Tibial artery (tissue), 4 donors: ENCODE data around the gene FARP1.
A peak's percentile ranks its signal among the peaks of the same experiment; 100 is the strongest.

ENCODE experiments used
- DNase-seq, 2 donors: peaks; one replicate each; pipeline ENCODE4 v3.0.0-alpha.2; 2019
- H3K27ac ChIP-seq, 2 donors: fragments of 200-600 bp; sonication (generic) in 1 of 2; 1 replicate in 1 of 2; 2 replicates in 1 of 2; pipeline ENCODE4 v1.5.1; 2018 to 2019; ENCODE audit warnings: mild to moderate bottlenecking in 1 of 2
- H3K27me3 ChIP-seq, 2 donors: fragments of 200-600 bp; sonication (generic) in 1 of 2; one replicate each; pipeline versions ENCODE4 v1.5.1 to v1.6.0; 2016 to 2019
- H3K36me3 ChIP-seq, 3 donors: fragments of 200-600 bp; sonication (generic) in 2 of 3; one replicate each; pipeline ENCODE4 v1.5.1; 2016 to 2019; ENCODE audit warnings: mild to moderate bottlenecking in 2 of 3
- H3K4me1 ChIP-seq, 4 donors: fragments of 200-600 bp; sonication (generic) in 2 of 4; 1 replicate in 3 of 4; 2 replicates in 1 of 4; pipeline ENCODE4 v1.5.1; 2016 to 2019
- H3K4me3 ChIP-seq, 2 donors: fragments of 200-600 bp; sonication (generic) in 1 of 2; 1 replicate in 1 of 2; 2 replicates in 1 of 2; pipeline ENCODE4 v1.5.1; 2018 to 2019; ENCODE audit warnings: mild to moderate bottlenecking in 2 of 2
- H3K9me3 ChIP-seq, 3 donors: fragments of 200-600 bp; sonication (generic) in 1 of 3; one replicate each; pipeline ENCODE4 v1.5.1; 2016 to 2019
- intact Hi-C: fragments of 100-400 bp; cut with DNase I; formaldehyde crosslinking; loops from one replicate; pipeline ENCODE4 v1.15.0; 2023; ENCODE audit warnings: low total_unique reads
- TF ChIP-seq, protein P1 (sequence below), 2 experiments: fragments of 200-600 bp in 1 of 2; fragments of 450-650 bp in 1 of 2; IDR thresholded peaks; one replicate each; pipeline ENCODE4 v1.5.1; 2017 to 2019; ENCODE audit warnings: antibody characterized with exemption in 2 of 2, mild to moderate bottlenecking in 1 of 2, moderate library complexity in 1 of 2

FARP1 gene

DNA sequence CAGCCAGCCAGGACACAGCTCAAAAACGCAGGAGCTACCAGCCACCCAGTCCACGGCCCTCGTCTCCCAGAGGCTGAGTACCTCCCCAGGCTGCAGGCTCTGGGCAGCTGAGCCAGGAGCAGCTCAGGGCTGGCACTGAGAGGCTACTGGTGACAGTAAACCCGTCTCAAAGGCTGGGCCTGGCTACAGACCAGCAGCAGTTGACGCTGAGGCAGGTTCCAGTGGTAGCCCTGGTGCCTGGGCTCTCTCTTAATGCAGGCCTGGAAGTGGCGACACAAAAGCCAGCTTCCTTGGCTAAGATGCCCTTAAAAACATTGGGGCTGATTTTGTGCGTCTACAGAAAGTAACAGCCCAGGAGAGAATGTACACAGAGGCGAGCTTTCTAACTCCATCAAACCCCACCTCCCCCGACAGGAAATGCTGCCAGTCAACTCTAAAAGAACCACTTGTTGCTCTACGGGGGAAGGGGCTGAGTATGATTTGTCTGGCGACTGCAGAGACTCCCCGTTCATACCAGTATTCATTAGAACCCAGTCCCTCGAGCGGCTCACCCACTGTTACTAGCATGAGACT is 307.7 kb downstream of the FARP1 start:
- peaks cover 12 to 44% (median 37%) of the 10 kb centered on the region in 3 donors for H3K36me3 ChIP-seq

DNA sequence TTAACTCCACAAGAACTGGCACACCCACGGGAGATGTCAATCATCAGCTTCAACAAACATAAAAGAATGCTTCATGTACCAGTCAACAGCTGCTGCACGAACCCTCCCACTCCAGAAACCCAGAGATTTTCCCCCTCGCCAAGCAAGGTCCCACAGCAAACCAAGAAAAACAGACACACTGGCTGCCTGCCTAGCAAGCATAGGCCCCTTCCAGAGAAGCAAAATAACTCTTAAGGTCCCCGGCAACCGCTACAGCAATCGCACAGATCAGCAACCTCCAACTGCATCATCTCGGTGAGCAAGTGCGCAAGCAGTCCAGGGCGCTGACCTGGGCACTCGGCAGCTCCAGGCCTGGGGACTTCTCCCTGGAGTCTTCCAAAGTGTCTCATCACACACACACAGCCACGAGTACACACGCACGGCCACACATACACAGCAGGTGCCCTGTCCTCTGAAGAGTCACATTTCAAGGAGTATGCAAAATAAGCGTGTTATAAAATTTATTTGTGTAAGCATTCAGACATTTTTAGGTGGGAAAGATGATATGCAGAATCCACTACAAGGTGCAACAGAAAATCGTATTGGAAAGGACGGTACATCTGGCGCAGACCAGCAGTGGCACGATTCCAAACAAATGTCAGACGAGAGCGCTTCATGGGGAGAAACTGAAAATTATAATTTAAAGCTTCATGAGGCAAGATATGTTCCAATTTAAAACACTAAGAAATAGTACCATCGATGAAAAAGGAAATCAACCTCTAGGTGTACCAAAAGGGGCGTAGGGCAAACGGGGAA is 309.0 kb downstream of the FARP1 start:
- Histone ChIP-seq H3K36me3 (peaks cover 18 to 44% (median 39%) of the 10 kb centered on the region in 3 donors), H3K27ac (peak overlapping the region; percentile 77 to 80), H3K27me3 (no peaks in the 10 kb centered on the region), H3K9me3 (no peaks in the 10 kb centered on the region), H3K4me3 (no peak overlapping the region), H3K4me1 (peaks cover 0 to 69% (median 40%) of the 10 kb centered on the region in 4 donors)
- TF ChIP-seq, protein P1, sequence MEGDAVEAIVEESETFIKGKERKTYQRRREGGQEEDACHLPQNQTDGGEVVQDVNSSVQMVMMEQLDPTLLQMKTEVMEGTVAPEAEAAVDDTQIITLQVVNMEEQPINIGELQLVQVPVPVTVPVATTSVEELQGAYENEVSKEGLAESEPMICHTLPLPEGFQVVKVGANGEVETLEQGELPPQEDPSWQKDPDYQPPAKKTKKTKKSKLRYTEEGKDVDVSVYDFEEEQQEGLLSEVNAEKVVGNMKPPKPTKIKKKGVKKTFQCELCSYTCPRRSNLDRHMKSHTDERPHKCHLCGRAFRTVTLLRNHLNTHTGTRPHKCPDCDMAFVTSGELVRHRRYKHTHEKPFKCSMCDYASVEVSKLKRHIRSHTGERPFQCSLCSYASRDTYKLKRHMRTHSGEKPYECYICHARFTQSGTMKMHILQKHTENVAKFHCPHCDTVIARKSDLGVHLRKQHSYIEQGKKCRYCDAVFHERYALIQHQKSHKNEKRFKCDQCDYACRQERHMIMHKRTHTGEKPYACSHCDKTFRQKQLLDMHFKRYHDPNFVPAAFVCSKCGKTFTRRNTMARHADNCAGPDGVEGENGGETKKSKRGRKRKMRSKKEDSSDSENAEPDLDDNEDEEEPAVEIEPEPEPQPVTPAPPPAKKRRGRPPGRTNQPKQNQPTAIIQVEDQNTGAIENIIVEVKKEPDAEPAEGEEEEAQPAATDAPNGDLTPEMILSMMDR (IDR thresholded peaks at IDR 0.05) = no peak
- intact Hi-C loops = no loop called here
- DNase-seq = peak; percentile 81 to 95

More for the DNA sequence above, 307.7 kb downstream of the FARP1 start:
- peak in 1 of 2 donors; percentile 90 for DNase-seq
- peaks cover 0 to 69% (median 41%) of the 10 kb centered on the region in 4 donors for H3K4me1 ChIP-seq
- H3K27me3 ChIP-seq = no peaks in the 10 kb centered on the region
- TF ChIP-seq, protein P1 (IDR thresholded peaks at IDR 0.05) = no peak
- intact Hi-C loops = no loop called here
- peak overlapping the region; percentile 77 to 80 for H3K27ac ChIP-seq
- no peak overlapping the region for H3K4me3 ChIP-seq
- no peaks in the 10 kb centered on the region for H3K9me3 ChIP-seq

DNA sequence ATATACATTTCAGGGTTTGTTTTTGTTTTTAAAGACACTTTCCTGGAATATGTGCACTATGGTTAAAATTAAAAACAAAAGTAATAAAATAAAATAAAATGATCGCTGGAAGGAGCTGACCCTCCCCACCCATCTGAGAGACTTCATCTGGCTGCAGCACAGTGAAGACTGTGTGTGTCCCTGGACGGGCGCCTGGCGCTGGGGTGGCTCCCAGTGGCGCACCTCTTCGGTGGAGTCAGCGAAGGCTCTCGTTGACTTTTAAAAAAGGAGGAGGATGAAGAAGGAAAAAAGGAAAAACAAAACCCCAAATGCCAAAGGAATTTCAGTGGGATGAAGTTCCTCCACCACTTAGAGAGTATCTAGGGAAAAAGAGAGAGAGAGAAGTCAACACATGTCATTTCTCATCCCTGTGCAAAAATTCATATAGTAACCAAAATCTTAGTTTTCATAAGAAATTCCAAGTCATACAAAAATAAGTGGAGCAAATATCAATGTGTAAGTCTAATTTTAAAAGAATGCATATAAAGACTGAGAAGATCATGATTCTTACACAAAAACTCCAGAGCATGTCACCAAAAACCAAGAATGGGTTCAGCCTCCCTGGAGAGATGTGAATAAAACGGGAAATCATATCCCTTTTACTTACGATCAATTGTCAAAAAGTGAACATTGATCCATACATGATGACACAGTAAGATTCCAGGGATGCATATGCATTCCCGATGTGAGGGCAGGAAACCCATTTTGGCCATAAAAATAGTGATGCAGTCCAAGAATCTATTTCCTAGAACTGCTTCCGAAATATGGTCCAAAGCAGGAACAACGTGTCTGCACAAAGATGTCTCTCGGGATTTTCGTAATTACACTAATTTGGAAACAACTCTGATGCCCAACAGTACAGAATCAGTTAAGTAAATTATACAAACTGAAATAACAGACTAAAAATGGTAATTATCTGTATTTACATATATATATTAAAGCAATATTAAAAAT is 310.3 kb downstream of the FARP1 start:
- DNase-seq = no peak
- Histone ChIP-seq H3K36me3 (peaks cover 11 to 44% (median 38%) of the 10 kb centered on the region in 3 donors), H3K27ac (peak overlapping the region; percentile 77 to 80), H3K27me3 (no peaks in the 10 kb centered on the region), H3K4me3 (no peak overlapping the region), H3K9me3 (no peaks in the 10 kb centered on the region), H3K4me1 (peaks cover 0 to 75% (median 40%) of the 10 kb centered on the region in 4 donors)
- intact Hi-C loops = no loop called here
- TF ChIP-seq, protein P1 (IDR thresholded peaks at IDR 0.05) = no peak

DNA sequence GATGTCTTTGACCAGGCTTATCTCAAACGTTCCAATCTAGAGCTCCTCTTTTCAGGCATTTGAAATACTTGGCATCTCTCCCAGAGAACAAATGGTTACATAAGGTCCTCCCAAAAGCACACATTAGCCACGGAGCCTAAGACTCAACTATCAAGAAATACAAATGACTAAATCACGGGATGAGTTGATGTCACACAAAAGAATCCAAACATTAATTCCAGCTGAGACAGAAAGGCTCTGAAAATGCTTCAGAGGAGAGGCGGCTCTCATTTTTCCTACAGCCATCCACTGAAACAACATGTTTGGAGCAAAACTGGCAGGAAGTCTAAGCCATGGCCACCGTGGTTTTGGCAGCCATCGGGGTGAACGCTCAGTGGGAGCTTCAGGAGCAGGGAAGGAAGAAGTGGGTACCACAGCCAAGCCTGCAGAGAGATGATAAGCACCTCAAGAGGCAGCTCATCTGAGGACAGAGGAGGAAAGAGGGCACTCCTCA is 311.5 kb downstream of the FARP1 start:
- H3K27me3 ChIP-seq = no peaks in the 10 kb centered on the region
- intact Hi-C loops = no loop called here
- H3K9me3 ChIP-seq = no peaks in the 10 kb centered on the region
- TF ChIP-seq, protein P1 (IDR thresholded peaks at IDR 0.05) = no peak
- H3K4me1 ChIP-seq = peaks cover 0 to 80% (median 36%) of the 10 kb centered on the region in 4 donors
- peaks cover 15 to 46% (median 41%) of the 10 kb centered on the region in 3 donors for H3K36me3 ChIP-seq
- peak in 1 of 2 donors; percentile 84 for DNase-seq
- peak overlapping the region; percentile 77 to 80 for H3K27ac ChIP-seq
- no peak overlapping the region for H3K4me3 ChIP-seq

DNA sequence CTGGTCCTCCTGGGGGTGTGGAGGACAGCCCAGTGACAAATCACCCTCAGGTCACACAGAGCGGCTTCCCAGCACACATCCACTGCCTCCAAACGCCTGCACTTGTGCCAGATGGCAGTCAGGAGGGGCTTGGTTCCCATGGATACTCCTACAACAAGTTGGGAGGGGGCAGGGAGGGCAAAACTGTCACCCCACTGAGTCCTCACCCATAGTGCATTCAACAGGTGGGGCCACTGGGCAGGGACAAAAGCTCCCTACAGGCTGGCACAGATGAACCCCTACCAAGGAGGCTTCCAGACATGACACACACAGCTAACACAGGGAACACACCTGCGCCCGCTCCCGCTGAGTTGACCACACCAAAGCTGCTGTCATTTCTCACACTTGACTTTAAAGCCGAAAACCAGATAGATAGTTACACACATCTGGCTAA is 313.5 kb downstream of the FARP1 start:
- peak overlapping the region; percentile 9 to 21 for H3K27ac ChIP-seq
- no peak for DNase-seq
- H3K36me3 ChIP-seq = peaks cover 24 to 63% (median 57%) of the 10 kb centered on the region in 3 donors
- no peaks in the 10 kb centered on the region for H3K27me3 ChIP-seq
- H3K9me3 ChIP-seq = no peaks in the 10 kb centered on the region
- no peak overlapping the region for H3K4me3 ChIP-seq
- TF ChIP-seq, protein P1 (IDR thresholded peaks at IDR 0.05) = no peak
- intact Hi-C loops = no loop called here
- peaks cover 0 to 60% (median 18%) of the 10 kb centered on the region in 4 donors for H3K4me1 ChIP-seq
